Tibial artery (tissue), 4 donors: ENCODE data around the gene ZNF746.

Experiments
- DNase-seq, 2 donors: peaks; one replicate each; pipeline ENCODE4 v3.0.0-alpha.2; 2019
- H3K27ac ChIP-seq, 2 donors: fragments of 200-600 bp; sonication (generic) in 1 of 2; 1 replicate in 1 of 2; 2 replicates in 1 of 2; pipeline ENCODE4 v1.5.1; 2018 to 2019; ENCODE audit warnings: mild to moderate bottlenecking in 1 of 2
- H3K27me3 ChIP-seq, 2 donors: fragments of 200-600 bp; sonication (generic) in 1 of 2; one replicate each; pipeline versions ENCODE4 v1.5.1 to v1.6.0; 2016 to 2019
- H3K36me3 ChIP-seq, 3 donors: fragments of 200-600 bp; sonication (generic) in 2 of 3; one replicate each; pipeline ENCODE4 v1.5.1; 2016 to 2019; ENCODE audit warnings: mild to moderate bottlenecking in 2 of 3
- H3K4me1 ChIP-seq, 4 donors: fragments of 200-600 bp; sonication (generic) in 2 of 4; 1 replicate in 3 of 4; 2 replicates in 1 of 4; pipeline ENCODE4 v1.5.1; 2016 to 2019
- H3K4me3 ChIP-seq, 2 donors: fragments of 200-600 bp; sonication (generic) in 1 of 2; 1 replicate in 1 of 2; 2 replicates in 1 of 2; pipeline ENCODE4 v1.5.1; 2018 to 2019; ENCODE audit warnings: mild to moderate bottlenecking in 2 of 2
- H3K9me3 ChIP-seq, 3 donors: fragments of 200-600 bp; sonication (generic) in 1 of 3; one replicate each; pipeline ENCODE4 v1.5.1; 2016 to 2019
- intact Hi-C: fragments of 100-400 bp; cut with DNase I; formaldehyde crosslinking; loops from one replicate; pipeline ENCODE4 v1.15.0; 2023; ENCODE audit warnings: low total_unique reads
- TF ChIP-seq, protein P1 (sequence below), 2 experiments: fragments of 200-600 bp in 1 of 2; fragments of 450-650 bp in 1 of 2; IDR thresholded peaks; one replicate each; pipeline ENCODE4 v1.5.1; 2017 to 2019; ENCODE audit warnings: antibody characterized with exemption in 2 of 2, mild to moderate bottlenecking in 1 of 2, moderate library complexity in 1 of 2

Gene ZNF746

DNA sequence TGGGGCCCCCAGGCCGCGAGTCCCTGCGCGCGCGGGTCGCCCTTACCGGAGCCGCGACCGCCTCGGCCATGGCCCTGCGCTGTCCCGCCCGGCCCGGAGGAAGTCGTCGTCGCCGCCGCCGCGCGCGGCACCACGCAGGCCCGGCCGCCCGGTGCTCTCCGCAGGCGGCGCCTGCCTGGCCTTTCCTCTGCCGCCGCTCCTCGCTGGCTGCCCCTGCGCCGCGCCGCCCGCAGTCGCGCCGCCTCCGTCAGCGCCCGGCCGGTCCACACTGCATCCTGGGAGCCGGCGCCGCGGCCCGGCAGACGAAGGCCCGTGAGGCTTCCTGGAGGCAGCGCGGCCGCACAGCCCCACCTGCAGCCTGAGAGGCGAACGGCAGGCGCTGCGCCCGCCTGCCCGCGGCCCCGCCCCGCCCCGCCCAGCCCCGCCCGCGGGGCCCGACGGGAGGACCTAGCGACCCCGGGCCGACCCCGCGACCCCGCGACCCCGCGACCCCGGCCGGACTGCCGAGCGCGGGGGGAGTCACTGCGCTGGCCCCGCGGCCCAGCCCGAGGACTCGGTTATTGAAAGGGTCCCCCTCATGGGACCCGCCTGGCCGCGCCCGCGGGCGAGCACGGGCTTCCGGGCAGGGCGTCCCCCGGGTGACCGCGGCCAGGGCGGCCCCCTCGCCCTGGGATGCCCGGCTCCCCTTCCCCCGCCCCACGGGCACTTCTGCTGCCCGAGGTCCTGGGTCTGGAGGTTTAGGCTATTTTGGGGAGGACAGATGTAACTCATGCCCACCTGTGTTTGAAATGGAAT is at the start of gene ZNF746:
ZNF746 (minus strand) TSS at position 343 of the 795 bp plus-strand sequence; CDS start at position 70, 273 bp downstream.
- Histone ChIP-seq H3K4me3 (peak within 1 kb of the TSS; percentile 73 to 90), H3K27me3 (no peaks in the 10 kb centered on the region), H3K36me3 (peaks cover 14 to 17% (median 16%) of the 10 kb centered on the region in 3 donors), H3K4me1 (peaks cover 3 to 21% (median 15%) of the 10 kb centered on the region in 4 donors), H3K27ac (peak within 1 kb of the TSS; percentile 87 to 92), H3K9me3 (no peaks in the 10 kb centered on the region)
- TF ChIP-seq, protein P1, sequence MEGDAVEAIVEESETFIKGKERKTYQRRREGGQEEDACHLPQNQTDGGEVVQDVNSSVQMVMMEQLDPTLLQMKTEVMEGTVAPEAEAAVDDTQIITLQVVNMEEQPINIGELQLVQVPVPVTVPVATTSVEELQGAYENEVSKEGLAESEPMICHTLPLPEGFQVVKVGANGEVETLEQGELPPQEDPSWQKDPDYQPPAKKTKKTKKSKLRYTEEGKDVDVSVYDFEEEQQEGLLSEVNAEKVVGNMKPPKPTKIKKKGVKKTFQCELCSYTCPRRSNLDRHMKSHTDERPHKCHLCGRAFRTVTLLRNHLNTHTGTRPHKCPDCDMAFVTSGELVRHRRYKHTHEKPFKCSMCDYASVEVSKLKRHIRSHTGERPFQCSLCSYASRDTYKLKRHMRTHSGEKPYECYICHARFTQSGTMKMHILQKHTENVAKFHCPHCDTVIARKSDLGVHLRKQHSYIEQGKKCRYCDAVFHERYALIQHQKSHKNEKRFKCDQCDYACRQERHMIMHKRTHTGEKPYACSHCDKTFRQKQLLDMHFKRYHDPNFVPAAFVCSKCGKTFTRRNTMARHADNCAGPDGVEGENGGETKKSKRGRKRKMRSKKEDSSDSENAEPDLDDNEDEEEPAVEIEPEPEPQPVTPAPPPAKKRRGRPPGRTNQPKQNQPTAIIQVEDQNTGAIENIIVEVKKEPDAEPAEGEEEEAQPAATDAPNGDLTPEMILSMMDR (IDR thresholded peaks at IDR 0.05), result peak; percentile 49 to 75
- intact Hi-C loops, result loop anchor here (5.0 kb wide), 1 partner anchor 35 kb away; the partner anchor contains the start of gene ZNF777
- peak; percentile 75 to 87 for DNase-seq

DNA sequence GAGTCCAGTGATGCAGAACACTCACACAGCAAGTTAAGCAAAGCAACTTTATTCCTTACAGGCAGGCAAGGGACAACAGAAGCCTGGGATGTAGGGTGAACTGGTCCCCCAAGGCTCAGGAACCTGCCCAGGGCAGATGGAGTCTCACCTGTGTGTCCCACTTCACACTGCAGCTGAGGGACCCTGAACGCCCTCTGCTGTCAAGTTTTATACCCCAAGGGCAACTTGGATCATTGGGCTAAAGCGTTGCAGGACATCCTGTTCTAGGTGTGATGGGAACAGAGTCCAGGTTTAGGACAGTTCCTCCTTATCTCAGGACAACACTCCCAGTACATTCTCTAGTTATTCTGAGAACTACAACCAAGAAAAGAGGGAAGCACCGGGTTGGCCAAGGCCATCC is 49.5 kb upstream of the ZNF746 start:
- Histone ChIP-seq H3K9me3 (no peaks in the 10 kb centered on the region), H3K4me1 (no peaks in the 10 kb centered on the region), H3K4me3 (no peak overlapping the region), H3K27me3 (no peaks in the 10 kb centered on the region), H3K36me3 (peaks cover 58 to 62% (median 58%) of the 10 kb centered on the region in 3 donors), H3K27ac (no peak overlapping the region)
- no peak for DNase-seq
- TF ChIP-seq, protein P1 (IDR thresholded peaks at IDR 0.05), result no peak
- intact Hi-C loops, result no loop called here

DNA sequence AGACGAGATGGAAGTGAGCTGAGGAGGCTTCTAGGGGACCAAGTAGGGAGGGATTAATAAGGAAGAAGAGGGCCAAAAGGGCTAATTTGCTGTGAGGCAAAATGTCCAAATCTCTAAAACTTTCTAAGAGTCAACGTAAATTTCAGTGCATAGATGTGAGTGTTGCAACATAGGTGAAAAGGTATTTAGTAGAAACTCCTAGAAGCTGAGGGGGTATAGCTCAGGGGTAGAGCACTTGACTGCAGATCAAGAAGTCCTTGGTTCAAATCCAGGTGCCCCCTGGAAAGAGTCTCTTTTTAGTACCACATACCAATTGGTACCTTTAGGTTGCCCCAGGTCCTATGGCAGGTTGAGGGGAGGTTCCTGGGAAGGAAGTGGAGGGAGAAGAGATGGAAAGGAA is 48.7 kb upstream of the ZNF746 start:
- no peak for DNase-seq
- Histone ChIP-seq H3K4me3 (no peak overlapping the region), H3K9me3 (peaks cover 0 to 4% (median 0%) of the 10 kb centered on the region in 3 donors), H3K27me3 (no peaks in the 10 kb centered on the region), H3K27ac (no peak overlapping the region), H3K4me1 (no peaks in the 10 kb centered on the region), H3K36me3 (peaks cover 50 to 54% (median 50%) of the 10 kb centered on the region in 3 donors)
- intact Hi-C loops, result no loop called here
- TF ChIP-seq, protein P1 (IDR thresholded peaks at IDR 0.05), result no peak

DNA sequence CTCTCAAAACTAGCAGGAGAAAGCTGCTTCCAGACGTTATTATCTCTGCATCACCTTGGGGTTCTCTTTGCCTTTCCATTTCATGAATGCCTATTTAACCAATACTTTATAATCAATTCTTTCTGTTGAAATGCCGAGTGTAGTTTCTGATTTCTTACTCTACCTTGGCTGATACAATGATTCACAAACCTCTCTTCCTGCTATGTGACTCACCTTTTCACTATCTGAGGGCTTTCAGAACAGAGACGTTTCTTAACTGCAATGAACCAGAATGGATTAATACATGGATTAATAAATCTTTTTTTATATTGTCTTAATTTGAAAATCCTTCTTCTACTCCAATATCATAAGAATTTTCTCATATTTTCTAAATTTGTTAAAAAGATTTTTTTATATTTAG is 46.4 kb upstream of the ZNF746 start:
- intact Hi-C loops, result no loop called here
- Histone ChIP-seq H3K4me3 (no peak overlapping the region), H3K9me3 (peaks cover 0 to 6% (median 0%) of the 10 kb centered on the region in 3 donors), H3K27ac (no peak overlapping the region), H3K36me3 (peaks cover 35 to 39% (median 36%) of the 10 kb centered on the region in 3 donors), H3K27me3 (no peaks in the 10 kb centered on the region), H3K4me1 (no peaks in the 10 kb centered on the region)
- DNase-seq, result no peak
- TF ChIP-seq, protein P1 (IDR thresholded peaks at IDR 0.05), result no peak

DNA sequence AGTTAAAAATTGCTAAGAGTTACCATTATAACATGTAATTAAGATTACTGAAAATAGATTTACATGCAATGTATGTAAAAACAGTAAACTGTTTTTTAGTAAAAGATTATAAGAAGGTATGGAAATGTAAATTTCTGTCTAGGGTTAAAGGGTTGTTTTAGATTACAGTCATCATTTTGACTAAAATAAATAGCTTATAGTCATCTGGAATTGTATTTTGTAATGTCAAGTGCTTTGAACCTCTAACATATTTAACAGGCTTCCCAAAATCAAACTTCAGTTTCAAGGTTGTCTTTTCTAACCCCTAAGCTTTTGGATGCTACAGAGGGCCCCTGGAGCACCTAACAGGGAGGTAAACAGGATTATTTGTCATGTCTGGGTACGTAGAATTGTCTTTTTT is 35.0 kb upstream of the ZNF746 start:
- intact Hi-C loops, result no loop called here
- Histone ChIP-seq H3K36me3 (no peaks in the 10 kb centered on the region), H3K4me3 (no peak overlapping the region), H3K27me3 (no peaks in the 10 kb centered on the region), H3K27ac (no peak overlapping the region), H3K4me1 (no peaks in the 10 kb centered on the region), H3K9me3 (peaks cover 5 to 59% (median 49%) of the 10 kb centered on the region in 3 donors)
- TF ChIP-seq, protein P1 (IDR thresholded peaks at IDR 0.05), result no peak
- no peak for DNase-seq
